GM12892 (cell line): ENCODE data around the gene LRSAM1. TPM values are rescaled to one million over a fixed set of nuclear protein-coding genes. Genes with fewer than 3 reads are reported as not detected.

ENCODE experiments used
- DNase-seq: peaks from one replicate; pipeline ENCODE4 v3.0.0; 2011; ENCODE audit not compliant: insufficient read length
- FAIRE-seq: peaks from 2 replicates; lab custom pipeline; 2011; peaks lifted over from hg19 to GRCh38; lab: Jason Lieb, UNC
- POLR2A ChIP-seq: IDR thresholded peaks from 2 replicates; pipeline ENCODE4 v1.6.1; 2011; ENCODE audit warnings: low read depth, low read length, control low read depth
- POLR2AphosphoS5 ChIP-seq: IDR thresholded peaks from 2 replicates; pipeline ENCODE4 v1.6.1; 2011; ENCODE audit warnings: low read depth, low read length, control low read depth
- TAF1 ChIP-seq: IDR thresholded peaks from 2 replicates; pipeline ENCODE4 v1.6.1; 2011; ENCODE audit warnings: low read depth, mild to moderate bottlenecking, control low read depth, low read length, borderline replicate concordance
- polyA plus RNA-seq: library from polyadenylated mRNA; unstranded; fragments of >200 nt; gene quantifications from one replicate; pipeline ENCODE4 v1.2.1, GENCODE V29; 2012; ENCODE audit warnings: missing spikeins, inconsistent platforms; ENCODE audit not compliant: missing spikeins

The LRSAM1 gene
- polyA plus RNA-seq, result 11.2 TPM

DNA sequence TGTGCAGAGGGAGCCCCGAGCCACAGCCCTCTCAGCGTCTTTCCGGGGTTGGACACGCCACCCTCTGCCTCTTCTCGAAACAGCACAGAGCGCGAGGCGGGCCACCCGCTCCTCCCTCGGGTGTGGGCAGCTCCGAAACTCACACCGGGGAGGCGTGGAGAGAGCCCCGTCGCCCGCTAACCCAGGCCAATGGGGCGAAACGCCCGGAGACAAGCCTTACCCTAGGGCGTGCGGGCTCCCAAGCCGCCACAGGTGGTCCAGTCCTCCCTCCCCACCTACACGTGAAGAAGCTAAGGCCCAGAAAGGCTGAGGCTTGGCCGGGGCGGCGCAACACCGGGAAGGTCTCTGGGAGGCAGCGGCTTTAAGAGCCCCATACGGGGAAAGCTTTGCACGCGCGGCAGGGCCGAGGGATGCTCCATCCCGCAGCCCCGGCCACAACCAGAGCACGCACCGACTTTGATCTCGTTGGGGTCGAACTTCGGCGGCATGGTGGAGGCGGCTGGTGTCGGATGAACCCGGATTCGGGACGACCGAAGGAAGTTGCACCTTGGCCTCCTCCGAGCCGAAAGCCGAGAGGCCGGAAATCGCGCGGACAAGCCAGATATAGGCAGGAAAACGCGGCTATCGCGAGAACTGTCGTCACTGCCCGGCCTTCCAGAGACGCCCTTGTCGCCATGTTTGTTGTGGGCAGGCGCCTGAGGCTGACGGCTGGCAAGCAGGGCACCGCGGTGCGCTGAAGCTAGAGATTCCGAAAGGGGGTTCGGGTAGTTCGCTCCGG, at the start of gene LRSAM1, which contains the start of gene RPL12:
LRSAM1 (plus strand) TSS at position 681 of the 778 bp plus-strand sequence. CDS start 3,018 bp downstream, outside the sequence.
RPL12 (minus strand) TSS at position 577 of the 778 bp plus-strand sequence; CDS start at position 488, 89 bp downstream.
- peak; percentile 87 for DNase-seq
- FAIRE-seq, result peak; percentile 95
- TF ChIP-seq TAF1, result peak; percentile 100
- TF ChIP-seq POLR2A, result peak; percentile 100
- peak; percentile 100 for TF ChIP-seq POLR2AphosphoS5

DNA sequence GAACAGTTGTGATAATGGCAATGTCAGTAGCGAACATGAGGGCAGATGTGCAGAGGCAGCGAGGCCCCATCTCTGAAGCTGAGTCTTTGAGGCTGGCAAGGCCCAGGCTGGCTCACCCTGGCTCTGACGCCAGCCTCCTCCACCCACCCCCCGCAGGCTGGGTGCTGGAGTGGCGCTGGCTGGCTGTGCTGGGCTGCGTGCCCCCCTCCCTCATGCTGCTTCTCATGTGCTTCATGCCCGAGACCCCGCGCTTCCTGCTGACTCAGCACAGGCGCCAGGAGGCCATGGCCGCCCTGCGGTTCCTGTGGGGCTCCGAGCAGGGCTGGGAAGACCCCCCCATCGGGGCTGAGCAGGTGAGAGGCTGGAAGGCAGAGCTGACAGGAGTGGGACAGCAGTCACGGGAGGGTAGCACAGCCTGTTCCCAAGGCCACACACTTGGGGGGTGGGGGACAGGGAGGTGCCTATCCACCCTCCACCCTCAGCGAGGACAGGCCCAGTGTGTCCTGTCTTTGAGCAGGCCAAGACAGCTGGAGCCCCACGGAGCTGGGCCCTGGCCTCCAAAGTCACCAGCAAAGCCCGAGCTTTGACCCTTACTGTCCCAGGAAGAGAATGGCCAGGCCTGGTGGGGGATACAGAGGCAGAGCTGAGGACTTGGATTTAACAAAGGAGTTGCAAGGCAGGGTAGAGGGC, 48.8 kb upstream of the LRSAM1 start:
- FAIRE-seq, result no peak
- no peak for TF ChIP-seq TAF1
- no peak for TF ChIP-seq POLR2A
- no peak for TF ChIP-seq POLR2AphosphoS5
- no peak for DNase-seq

DNA sequence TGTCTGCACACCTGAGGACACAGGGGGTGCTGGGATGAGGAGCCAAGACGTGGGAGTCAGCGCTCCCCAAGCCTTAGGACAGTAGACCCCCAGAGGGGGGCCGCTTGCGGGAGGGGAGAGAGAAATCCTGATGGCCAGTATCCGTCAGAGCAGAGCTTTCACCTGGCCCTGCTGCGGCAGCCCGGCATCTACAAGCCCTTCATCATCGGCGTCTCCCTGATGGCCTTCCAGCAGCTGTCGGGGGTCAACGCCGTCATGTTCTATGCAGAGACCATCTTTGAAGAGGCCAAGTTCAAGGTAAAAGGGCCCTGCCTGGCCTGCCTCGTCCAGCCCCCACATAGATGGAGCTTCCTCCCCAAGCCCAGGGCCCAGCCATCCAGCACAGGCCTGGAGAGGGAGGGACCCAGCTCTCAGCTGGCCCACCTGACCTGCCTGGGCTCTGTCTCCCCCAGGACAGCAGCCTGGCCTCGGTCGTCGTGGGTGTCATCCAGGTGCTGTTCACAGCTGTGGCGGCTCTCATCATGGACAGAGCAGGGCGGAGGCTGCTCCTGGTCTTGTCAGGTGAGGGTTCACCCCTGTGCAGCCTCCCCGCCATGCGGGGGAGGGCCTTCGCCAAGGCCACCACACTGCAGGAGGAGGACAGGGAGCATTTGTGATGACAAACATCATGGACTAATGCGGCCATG, 47.7 kb upstream of the LRSAM1 start:
- FAIRE-seq (no peak), DNase-seq (no peak)
- no peak for TF ChIP-seq POLR2AphosphoS5

DNA sequence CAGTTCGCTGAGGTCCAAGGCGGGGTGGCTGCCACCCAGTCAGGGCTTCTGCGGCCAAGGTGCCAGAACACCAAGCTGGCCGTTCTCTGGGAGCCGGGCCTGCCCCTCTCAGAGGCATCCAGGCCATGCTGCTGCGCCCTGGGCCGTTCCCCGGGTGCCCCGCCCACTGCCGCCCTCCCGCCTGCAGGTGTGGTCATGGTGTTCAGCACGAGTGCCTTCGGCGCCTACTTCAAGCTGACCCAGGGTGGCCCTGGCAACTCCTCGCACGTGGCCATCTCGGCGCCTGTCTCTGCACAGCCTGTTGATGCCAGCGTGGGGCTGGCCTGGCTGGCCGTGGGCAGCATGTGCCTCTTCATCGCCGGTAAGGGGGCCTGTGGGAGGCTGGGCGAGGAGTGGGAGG, 46.7 kb upstream of the LRSAM1 start:
- DNase-seq (no peak), FAIRE-seq (no peak)
- no peak for TF ChIP-seq POLR2AphosphoS5
- TF ChIP-seq POLR2A, result no peak
- TF ChIP-seq TAF1, result no peak

DNA sequence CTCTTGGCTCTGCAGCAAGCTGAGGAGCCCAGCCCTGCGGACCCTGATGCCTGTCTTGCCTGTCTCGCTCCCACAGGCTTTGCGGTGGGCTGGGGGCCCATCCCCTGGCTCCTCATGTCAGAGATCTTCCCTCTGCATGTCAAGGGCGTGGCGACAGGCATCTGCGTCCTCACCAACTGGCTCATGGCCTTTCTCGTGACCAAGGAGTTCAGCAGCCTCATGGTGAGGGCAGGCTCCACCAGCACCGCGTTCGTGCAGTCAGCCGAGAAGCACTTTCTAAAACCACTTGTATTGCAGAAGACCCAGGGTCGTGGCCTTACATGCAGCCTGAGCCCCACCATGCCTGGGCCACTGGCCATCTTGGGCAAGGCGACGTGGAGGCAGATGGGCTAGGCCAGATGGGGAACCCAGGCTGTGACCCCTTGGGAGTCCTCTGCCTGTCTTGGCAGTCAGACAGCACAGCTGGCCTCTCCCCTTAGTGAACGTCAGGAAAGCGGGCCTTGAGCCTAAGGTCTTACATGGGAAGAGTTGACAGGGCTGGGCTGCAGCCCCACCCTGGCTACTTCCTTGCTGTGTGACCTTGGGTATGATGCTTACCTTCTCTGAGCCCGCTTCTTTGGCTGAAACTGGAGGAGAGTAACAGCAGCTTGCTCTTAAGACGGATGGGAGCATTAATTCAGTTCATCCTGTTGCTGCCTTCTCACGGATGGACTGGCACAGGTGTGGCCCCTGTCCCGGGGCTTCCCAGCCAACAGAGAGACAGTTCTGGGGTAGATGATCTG, 45.8 kb upstream of the LRSAM1 start:
- no peak for FAIRE-seq
- DNase-seq, result no peak
- TF ChIP-seq POLR2AphosphoS5 (no peak), POLR2A (no peak), TAF1 (no peak)

DNA sequence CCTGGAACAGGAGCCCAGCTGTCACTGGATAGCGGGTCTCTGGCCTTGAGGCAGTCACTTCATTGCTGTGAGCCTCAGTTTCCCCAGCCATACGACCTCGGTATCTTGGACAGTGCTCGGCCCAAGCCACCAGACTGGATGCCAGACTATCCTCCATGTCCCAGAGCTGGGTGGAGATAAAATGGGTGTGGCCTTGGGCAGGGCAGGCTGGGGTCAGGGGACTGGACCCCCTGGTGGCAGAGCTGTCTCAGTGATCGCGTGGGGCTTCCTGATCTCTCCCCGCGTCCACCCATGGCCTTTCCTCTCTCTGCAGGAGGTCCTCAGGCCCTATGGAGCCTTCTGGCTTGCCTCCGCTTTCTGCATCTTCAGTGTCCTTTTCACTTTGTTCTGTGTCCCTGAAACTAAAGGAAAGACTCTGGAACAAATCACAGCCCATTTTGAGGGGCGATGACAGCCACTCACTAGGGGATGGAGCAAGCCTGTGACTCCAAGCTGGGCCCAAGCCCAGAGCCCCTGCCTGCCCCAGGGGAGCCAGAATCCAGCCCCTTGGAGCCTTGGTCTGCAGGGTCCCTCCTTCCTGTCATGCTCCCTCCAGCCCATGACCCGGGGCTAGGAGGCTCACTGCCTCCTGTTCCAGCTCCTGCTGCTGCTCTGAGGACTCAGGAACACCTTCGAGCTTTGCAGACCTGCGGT, 44.4 kb upstream of the LRSAM1 start:
- DNase-seq, result no peak
- TF ChIP-seq TAF1, result no peak
- TF ChIP-seq POLR2A, result no peak
- no peak for TF ChIP-seq POLR2AphosphoS5
- no peak for FAIRE-seq

DNA sequence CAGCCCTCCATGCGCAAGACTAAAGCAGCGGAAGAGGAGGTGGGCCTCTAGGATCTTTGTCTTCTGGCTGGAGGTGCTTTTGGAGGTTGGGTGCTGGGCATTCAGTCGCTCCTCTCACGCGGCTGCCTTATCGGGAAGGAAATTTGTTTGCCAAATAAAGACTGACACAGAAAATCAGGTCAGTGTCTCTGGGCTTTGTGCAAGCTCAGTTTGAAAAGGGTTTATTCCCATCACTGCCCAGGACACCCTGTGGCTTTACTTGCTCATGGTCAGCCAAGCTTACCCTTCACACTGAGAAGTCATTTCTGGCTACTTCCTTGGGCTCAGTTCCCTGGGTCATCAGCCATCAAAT, 43.8 kb upstream of the LRSAM1 start:
- TF ChIP-seq POLR2AphosphoS5, result no peak
- no peak for TF ChIP-seq TAF1
- no peak for TF ChIP-seq POLR2A
- no peak for DNase-seq
- FAIRE-seq, result no peak

DNA sequence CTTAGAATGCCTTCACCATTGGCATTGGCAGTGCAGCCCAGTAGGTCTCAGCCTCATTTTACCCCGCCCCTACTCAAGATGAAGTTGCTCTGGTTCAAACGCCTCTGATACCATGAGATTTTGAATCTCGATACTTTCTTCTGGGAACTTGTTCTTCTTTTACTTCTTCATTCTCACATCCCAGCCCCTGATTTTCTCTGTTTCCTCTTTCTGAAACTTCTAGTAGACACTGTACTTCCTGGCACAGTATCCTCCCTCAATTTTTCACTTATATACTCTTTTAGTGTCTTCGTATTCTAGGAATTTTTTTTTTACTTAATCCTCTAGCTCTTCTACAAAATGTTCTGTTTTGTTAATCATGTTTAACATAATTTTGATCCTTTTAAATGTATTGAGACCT, 40.2 kb upstream of the LRSAM1 start:
- no peak for TF ChIP-seq TAF1
- no peak for TF ChIP-seq POLR2AphosphoS5
- no peak for TF ChIP-seq POLR2A
- FAIRE-seq, result no peak
- no peak for DNase-seq

DNA sequence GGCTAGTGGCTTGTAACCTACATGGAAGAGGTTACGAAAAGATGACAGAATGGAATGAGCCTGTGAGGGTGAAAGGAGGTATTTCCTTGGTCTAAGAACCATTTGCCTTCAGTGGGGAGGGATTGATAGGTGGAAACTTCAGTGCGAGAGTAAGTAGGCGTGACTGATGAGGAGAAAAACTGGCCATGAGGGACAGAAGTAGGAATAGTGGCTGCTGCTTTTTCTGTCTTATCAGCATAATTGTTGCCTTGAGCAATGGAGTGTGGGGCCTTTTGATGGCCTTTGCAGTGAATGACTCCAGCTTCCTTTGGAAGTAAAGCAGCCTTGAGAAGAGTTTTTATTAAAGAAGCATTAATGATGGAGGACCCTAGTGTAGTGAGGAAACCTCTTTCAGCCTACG, 36.2 kb upstream of the LRSAM1 start:
- TF ChIP-seq POLR2AphosphoS5 (no peak), POLR2A (no peak), TAF1 (no peak)
- no peak for FAIRE-seq
- no peak for DNase-seq

DNA sequence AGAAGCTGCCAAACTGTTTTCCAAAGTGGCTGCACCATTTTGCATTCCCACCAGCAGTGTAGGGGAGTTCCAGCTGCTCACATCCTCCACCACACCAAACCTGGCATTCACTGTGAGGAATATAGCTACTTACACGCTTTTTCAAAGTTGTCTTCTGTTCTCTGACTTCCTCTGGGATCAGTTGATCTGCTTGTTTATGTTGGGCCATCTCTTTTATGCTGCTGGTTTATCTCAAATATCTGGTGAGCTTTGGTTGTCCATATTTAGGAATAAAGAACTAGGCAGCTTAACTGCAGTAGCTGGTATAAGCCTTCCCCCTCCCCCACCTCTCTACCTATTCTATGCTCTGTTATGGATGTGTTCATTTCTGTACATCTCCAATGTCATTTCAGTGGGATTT, 35.7 kb upstream of the LRSAM1 start:
- TF ChIP-seq POLR2A, result no peak
- TF ChIP-seq TAF1, result no peak
- no peak for TF ChIP-seq POLR2AphosphoS5
- no peak for FAIRE-seq
- no peak for DNase-seq

DNA sequence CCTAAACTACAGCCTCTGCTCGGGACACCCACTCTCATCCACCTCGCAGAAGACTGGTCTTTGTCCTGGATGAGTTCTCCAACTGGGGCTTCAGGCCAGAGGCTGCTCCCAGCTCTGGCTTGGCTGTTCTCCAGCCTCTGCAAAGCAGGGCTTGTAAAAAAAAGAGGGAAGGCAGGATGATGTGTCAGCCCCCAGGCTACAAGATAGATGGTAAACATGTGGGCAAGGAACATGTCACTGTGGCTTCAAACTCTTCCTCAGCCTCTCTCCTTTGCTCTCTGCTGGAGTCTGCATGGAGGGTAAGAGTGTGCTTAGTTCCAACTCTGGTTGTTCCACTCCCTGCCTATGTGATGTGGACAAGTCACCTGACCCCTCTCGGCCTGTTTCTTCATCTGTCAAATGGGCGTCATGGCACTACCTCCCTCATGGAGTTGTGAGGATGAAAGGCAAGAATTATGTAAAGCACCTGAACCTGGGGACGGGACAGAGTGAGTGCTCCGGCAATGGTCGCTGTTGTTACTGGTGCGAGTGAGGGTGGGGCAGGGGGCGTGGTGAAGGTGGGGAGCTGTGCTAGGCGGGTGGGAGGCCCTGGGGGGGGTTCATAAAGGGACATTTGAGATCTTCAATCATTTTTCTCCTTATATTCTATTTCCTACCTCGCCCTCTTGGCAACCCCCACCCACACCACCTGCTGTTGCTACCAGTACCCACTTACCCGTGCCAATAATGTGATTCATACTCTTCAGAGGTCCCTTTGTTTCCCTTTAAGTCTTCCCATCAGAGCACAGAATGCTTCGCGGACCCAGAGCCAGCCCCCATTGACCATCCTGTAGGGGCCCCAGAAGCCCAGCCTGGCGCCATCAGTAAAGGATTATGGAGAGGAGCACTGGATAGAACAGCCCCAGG, 33.9 kb upstream of the LRSAM1 start:
- FAIRE-seq, result no peak
- no peak for TF ChIP-seq POLR2A
- TF ChIP-seq TAF1, result no peak
- TF ChIP-seq POLR2AphosphoS5, result no peak

More for the DNA sequence above, 33.9 kb upstream of the LRSAM1 start:
- DNase-seq, result no peak
